GM18951 (cell line): ENCODE results near the gene GSTA2.

Experiments used
- POLR2A ChIP-seq: IDR thresholded peaks from 4 replicates; pipeline ENCODE4 v1.6.1; 2011; ENCODE audit warnings: mild to moderate bottlenecking; ENCODE audit not compliant: insufficient read length, insufficient read depth; ENCODE audit errors: extremely low read depth
- in situ Hi-C: fragments of 300-500 bp; cut with MboI; formaldehyde crosslinking; loops from one replicate; pipeline ENCODE4 v1.12.0; 2022; ENCODE audit warnings: low sequenced_read_pairs, mixed read lengths, inconsistent platforms; ENCODE audit not compliant: unreplicated experiment

GSTA2 gene

GRCh38 chr6:52745764-52746201 is 17.5 kb downstream of the GSTA2 start:
- no peak for TF ChIP-seq POLR2A
- in situ Hi-C loops, result no loop called here

GRCh38 chr6:52741872-52742271 is 21.4 kb downstream of the GSTA2 start:
- TF ChIP-seq POLR2A, result no peak
- in situ Hi-C loops, result no loop called here

GRCh38 chr6:52739627-52740026 is 23.6 kb downstream of the GSTA2 start:
- in situ Hi-C loops, result no loop called here
- TF ChIP-seq POLR2A, result no peak

GRCh38 chr6:52739134-52739533 is 24.1 kb downstream of the GSTA2 start:
- no peak for TF ChIP-seq POLR2A
- in situ Hi-C loops, result no loop called here

- in situ Hi-C loops, result no loop called here
- no peak for TF ChIP-seq POLR2A
These were observed 27.1 kb downstream of the GSTA2 start for GRCh38 chr6:52736145-52736544.

GRCh38 chr6:52735071-52735470 is 28.2 kb downstream of the GSTA2 start:
- in situ Hi-C loops, result no loop called here
- no peak for TF ChIP-seq POLR2A

- no peak for TF ChIP-seq POLR2A
- in situ Hi-C loops, result no loop called here
These were observed 29.2 kb downstream of the GSTA2 start for GRCh38 chr6:52734072-52734471.

- no peak for TF ChIP-seq POLR2A
- in situ Hi-C loops, result no loop called here
These were observed 30.1 kb downstream of the GSTA2 start for GRCh38 chr6:52733172-52733571.

GRCh38 chr6:52731719-52732118 is 31.6 kb downstream of the GSTA2 start:
- TF ChIP-seq POLR2A, result no peak
- in situ Hi-C loops, result no loop called here

GRCh38 chr6:52729576-52729975 is 33.7 kb downstream of the GSTA2 start:
- in situ Hi-C loops, result no loop called here
- no peak for TF ChIP-seq POLR2A

- in situ Hi-C loops, result no loop called here
- no peak for TF ChIP-seq POLR2A
These were observed 34.9 kb downstream of the GSTA2 start for GRCh38 chr6:52728394-52728793.

- TF ChIP-seq POLR2A, result no peak
- in situ Hi-C loops, result no loop called here
These were observed 35.4 kb downstream of the GSTA2 start for GRCh38 chr6:52727908-52728307.

- TF ChIP-seq POLR2A, result no peak
- in situ Hi-C loops, result no loop called here
These were observed 36.3 kb downstream of the GSTA2 start for GRCh38 chr6:52726741-52727535.

- no peak for TF ChIP-seq POLR2A
- in situ Hi-C loops, result no loop called here
These were observed 37.1 kb downstream of the GSTA2 start for GRCh38 chr6:52726193-52726542.
